Measurements from ENCODE around the gene AUTS2.

The AUTS2 gene

DNA sequence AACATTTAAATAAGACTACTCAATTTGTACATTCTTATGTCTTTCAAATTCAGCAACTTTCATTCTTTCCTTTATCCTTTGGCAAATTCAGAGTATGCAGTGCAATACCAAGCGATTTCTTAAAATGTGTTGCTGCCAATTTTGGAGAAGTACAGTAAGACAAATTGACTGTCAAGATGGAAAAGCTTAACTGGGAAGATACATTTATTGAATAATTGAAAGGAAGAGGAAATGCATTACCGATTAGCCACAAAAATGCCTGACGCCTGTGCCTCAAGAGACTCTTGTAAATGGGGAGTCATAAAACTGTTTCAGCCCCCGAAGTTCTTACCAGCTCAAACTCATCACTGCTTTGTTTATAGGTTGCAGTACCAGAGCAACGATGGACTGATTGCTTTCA is 1160.4 kb downstream of the AUTS2 start:
- H3K27me3 ChIP-seq (ENCODE audit: insufficient read depth, low read length): no peaks in the 10 kb centered on the region
- WGBS: 88% methylated on average over 5 of the region's 5 CpGs
- no peak overlapping the region for H3K27ac ChIP-seq (ENCODE audit: low read depth, low read length)
- H3K9me3 ChIP-seq (ENCODE audit: insufficient read depth, low read depth, low read length): no peaks in the 10 kb centered on the region
- H3K9ac ChIP-seq (ENCODE audit: low read depth, low read length): no peak overlapping the region
- H3K4me1 ChIP-seq (ENCODE audit: insufficient read depth, low read length): peaks cover 22% of the 10 kb centered on the region
- no peak overlapping the region for H3K4me3 ChIP-seq (ENCODE audit: low read length)
- H3K36me3 ChIP-seq (ENCODE audit: insufficient read depth, low read length): peaks cover 8% of the 10 kb centered on the region; the same call in 1 of the 2 replicates

GRCh38 chr7:70759674-70760073 is 1161.4 kb downstream of the AUTS2 start:
- no peak overlapping the region for H3K27ac ChIP-seq (ENCODE audit: low read depth, low read length)
- peaks cover 14% of the 10 kb centered on the region for H3K36me3 ChIP-seq (ENCODE audit: insufficient read depth, low read length)
- peaks cover 31% of the 10 kb centered on the region for H3K4me1 ChIP-seq (ENCODE audit: insufficient read depth, low read length)
- H3K9me3 ChIP-seq (ENCODE audit: insufficient read depth, low read depth, low read length): no peaks in the 10 kb centered on the region
- H3K4me3 ChIP-seq (ENCODE audit: low read length): no peak overlapping the region
- 98% methylated on average over 6 of the region's 6 CpGs for WGBS
- H3K9ac ChIP-seq (ENCODE audit: low read depth, low read length): no peak overlapping the region
- H3K27me3 ChIP-seq (ENCODE audit: insufficient read depth, low read length): no peaks in the 10 kb centered on the region

DNA sequence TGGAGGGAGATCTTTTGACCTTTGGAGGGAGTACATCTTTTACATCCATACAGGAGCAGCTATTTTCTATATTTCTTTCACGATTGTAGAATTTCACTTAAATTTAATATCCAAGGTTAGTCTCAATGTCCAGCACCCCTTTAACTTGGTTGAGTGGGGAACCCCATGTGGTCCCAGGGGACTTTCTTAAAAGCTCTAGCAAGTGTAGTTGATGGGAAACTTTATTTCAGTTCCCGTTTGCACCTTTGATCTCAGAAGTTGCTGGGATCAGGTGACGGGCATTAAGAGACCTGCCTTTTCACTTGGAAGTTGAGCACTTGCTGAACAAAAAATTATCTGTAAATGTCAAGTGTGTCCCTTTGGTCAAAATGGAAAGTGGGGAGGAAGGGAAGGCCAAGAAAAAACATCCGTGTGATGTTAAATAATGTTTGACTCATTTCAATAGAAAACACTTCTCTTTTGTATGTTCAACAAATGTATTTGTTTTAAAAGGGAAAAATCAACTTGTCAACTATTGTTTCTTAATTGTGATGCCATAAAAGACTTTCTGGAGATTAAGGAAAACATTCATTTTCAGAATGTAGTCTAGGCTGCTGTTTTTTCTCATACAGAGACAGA is 1163.5 kb downstream of the AUTS2 start:
- H3K4me1 ChIP-seq (ENCODE audit: insufficient read depth, low read length): peaks cover 31% of the 10 kb centered on the region
- 94% methylated on average over 4 of the region's 4 CpGs for WGBS
- H3K27me3 ChIP-seq (ENCODE audit: insufficient read depth, low read length): no peaks in the 10 kb centered on the region
- H3K4me3 ChIP-seq (ENCODE audit: low read length): no peak overlapping the region
- H3K27ac ChIP-seq (ENCODE audit: low read depth, low read length): no peak overlapping the region
- H3K9ac ChIP-seq (ENCODE audit: low read depth, low read length): no peak overlapping the region
- peaks cover 35% of the 10 kb centered on the region for H3K36me3 ChIP-seq (ENCODE audit: insufficient read depth, low read length)
- H3K9me3 ChIP-seq (ENCODE audit: insufficient read depth, low read depth, low read length): no peaks in the 10 kb centered on the region

GRCh38 chr7:70762696-70763095 is 1164.4 kb downstream of the AUTS2 start:
- H3K4me1 ChIP-seq (ENCODE audit: insufficient read depth, low read length): peaks cover 23% of the 10 kb centered on the region
- H3K9me3 ChIP-seq (ENCODE audit: insufficient read depth, low read depth, low read length): no peaks in the 10 kb centered on the region
- H3K27me3 ChIP-seq (ENCODE audit: insufficient read depth, low read length): no peaks in the 10 kb centered on the region
- H3K27ac ChIP-seq (ENCODE audit: low read depth, low read length): no peak overlapping the region
- H3K4me3 ChIP-seq (ENCODE audit: low read length): no peak overlapping the region
- H3K36me3 ChIP-seq (ENCODE audit: insufficient read depth, low read length): peaks cover 44% of the 10 kb centered on the region
- 94% methylated on average over 12 of the region's 12 CpGs for WGBS
- H3K9ac ChIP-seq (ENCODE audit: low read depth, low read length): no peak overlapping the region

- Histone ChIP-seq H3K9me3 (ENCODE audit: insufficient read depth, low read depth, low read length) (no peaks in the 10 kb centered on the region), H3K4me1 (ENCODE audit: insufficient read depth, low read length) (peaks cover 14% of the 10 kb centered on the region), H3K36me3 (ENCODE audit: insufficient read depth, low read length) (peaks cover 58% of the 10 kb centered on the region), H3K9ac (ENCODE audit: low read depth, low read length) (no peak overlapping the region), H3K4me3 (ENCODE audit: low read length) (no peak overlapping the region), H3K27me3 (ENCODE audit: insufficient read depth, low read length) (no peaks in the 10 kb centered on the region), H3K27ac (ENCODE audit: low read depth, low read length) (0 out of 2 replicates have a peak overlapping the region, but pooled peaks have one; percentile 26)
- 88% methylated on average over 17 of the region's 17 CpGs for WGBS
These were observed 1165.9 kb downstream of the AUTS2 start for GRCh38 chr7:70763961-70764691.

GRCh38 chr7:70764701-70765208 is 1166.5 kb downstream of the AUTS2 start:
- Histone ChIP-seq H3K4me3 (ENCODE audit: low read length) (no peak overlapping the region), H3K27me3 (ENCODE audit: insufficient read depth, low read length) (no peaks in the 10 kb centered on the region), H3K9ac (ENCODE audit: low read depth, low read length) (no peak overlapping the region), H3K9me3 (ENCODE audit: insufficient read depth, low read depth, low read length) (no peaks in the 10 kb centered on the region), H3K27ac (ENCODE audit: low read depth, low read length) (no peak overlapping the region), H3K36me3 (ENCODE audit: insufficient read depth, low read length) (peaks cover 64% of the 10 kb centered on the region), H3K4me1 (ENCODE audit: insufficient read depth, low read length) (peaks cover 14% of the 10 kb centered on the region)
- 95% methylated on average over 15 of the region's 15 CpGs for WGBS

- peaks cover 73% of the 10 kb centered on the region for H3K36me3 ChIP-seq (ENCODE audit: insufficient read depth, low read length)
- H3K27me3 ChIP-seq (ENCODE audit: insufficient read depth, low read length): no peaks in the 10 kb centered on the region
- no peaks in the 10 kb centered on the region for H3K9me3 ChIP-seq (ENCODE audit: insufficient read depth, low read depth, low read length)
- H3K4me1 ChIP-seq (ENCODE audit: insufficient read depth, low read length): peaks cover 15% of the 10 kb centered on the region
- H3K9ac ChIP-seq (ENCODE audit: low read depth, low read length): no peak overlapping the region
- H3K27ac ChIP-seq (ENCODE audit: low read depth, low read length): no peak overlapping the region
- WGBS: 96% methylated on average over 7 of the region's 7 CpGs
- no peak overlapping the region for H3K4me3 ChIP-seq (ENCODE audit: low read length)
These were observed 1167.4 kb downstream of the AUTS2 start for GRCh38 chr7:70765651-70766050.

DNA sequence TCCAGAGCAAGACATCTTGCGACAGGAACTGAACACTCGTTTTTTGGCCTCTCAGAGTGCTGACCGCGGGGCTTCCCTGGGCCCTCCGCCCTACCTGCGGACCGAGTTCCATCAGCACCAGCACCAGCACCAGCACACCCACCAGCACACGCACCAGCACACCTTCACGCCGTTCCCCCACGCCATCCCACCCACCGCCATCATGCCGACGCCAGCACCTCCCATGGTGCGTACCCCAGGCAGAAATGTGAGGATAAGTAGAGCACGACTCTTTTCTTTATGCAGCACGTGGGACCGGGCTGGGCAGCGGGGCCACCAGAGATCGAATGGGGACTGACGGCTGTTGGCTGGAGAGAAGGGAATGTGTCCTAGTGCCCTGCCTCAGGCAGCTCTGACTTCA is 1167.8 kb downstream of the AUTS2 start:
- H3K4me3 ChIP-seq (ENCODE audit: low read length): no peak overlapping the region
- peaks cover 19% of the 10 kb centered on the region for H3K4me1 ChIP-seq (ENCODE audit: insufficient read depth, low read length)
- H3K36me3 ChIP-seq (ENCODE audit: insufficient read depth, low read length): peaks cover 77% of the 10 kb centered on the region
- H3K9ac ChIP-seq (ENCODE audit: low read depth, low read length): no peak overlapping the region
- H3K27ac ChIP-seq (ENCODE audit: low read depth, low read length): no peak overlapping the region
- H3K9me3 ChIP-seq (ENCODE audit: insufficient read depth, low read depth, low read length): no peaks in the 10 kb centered on the region
- WGBS: 95% methylated on average over 21 of the region's 21 CpGs
- H3K27me3 ChIP-seq (ENCODE audit: insufficient read depth, low read length): no peaks in the 10 kb centered on the region

DNA sequence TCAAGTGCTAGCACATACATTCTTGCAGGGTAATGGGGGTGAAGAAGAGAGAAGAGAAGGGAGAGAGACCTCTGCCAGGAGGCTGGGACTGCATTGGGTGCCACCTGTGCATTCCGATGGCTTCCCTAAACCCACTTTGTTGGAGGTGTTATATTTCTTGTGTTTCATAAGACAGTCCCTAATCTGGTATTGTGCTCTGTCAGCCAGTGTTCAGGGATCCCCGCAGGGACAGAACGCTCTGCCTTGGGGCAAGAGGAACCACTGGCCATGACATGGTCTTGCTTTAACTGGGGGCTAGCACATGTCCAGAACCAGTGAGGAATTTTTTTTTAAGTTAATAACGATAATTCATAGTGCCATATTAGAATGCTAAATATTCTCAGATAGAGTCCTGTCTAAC is 1168.4 kb downstream of the AUTS2 start:
- peaks cover 83% of the 10 kb centered on the region for H3K36me3 ChIP-seq (ENCODE audit: insufficient read depth, low read length)
- H3K27ac ChIP-seq (ENCODE audit: low read depth, low read length): no peak overlapping the region

DNA sequence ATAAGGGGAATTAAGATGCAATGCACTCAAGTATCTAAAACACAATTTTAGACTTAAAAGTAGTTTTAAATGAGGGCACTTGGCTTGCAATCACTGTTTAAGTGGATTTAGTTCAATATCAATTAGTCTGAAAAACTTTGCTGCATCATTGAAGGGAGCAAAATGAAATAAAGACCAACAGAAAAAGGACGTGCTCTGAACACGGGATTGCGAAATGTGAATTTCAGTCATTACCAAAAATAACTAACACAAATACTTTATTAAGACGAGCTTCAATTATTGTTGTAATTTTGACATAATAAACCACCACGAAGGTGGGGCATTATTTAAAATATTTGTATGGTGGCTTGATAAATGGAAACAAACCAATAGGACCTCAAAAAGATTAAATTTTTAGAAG is 1171.9 kb downstream of the AUTS2 start:
- Histone ChIP-seq H3K9ac (ENCODE audit: low read depth, low read length) (no peak overlapping the region), H3K9me3 (ENCODE audit: insufficient read depth, low read depth, low read length) (no peaks in the 10 kb centered on the region), H3K36me3 (ENCODE audit: insufficient read depth, low read length) (peaks cover 99% of the 10 kb centered on the region), H3K4me3 (ENCODE audit: low read length) (no peak overlapping the region), H3K27me3 (ENCODE audit: insufficient read depth, low read length) (no peaks in the 10 kb centered on the region), H3K4me1 (ENCODE audit: insufficient read depth, low read length) (peaks cover 39% of the 10 kb centered on the region), H3K27ac (ENCODE audit: low read depth, low read length) (no peak overlapping the region; the same call in 1 of the 2 replicates)
- 98% methylated on average over 4 of the region's 5 CpGs for WGBS

More for the DNA sequence above, 1168.4 kb downstream of the AUTS2 start:
- Histone ChIP-seq H3K9ac (ENCODE audit: low read depth, low read length) (no peak overlapping the region), H3K4me1 (ENCODE audit: insufficient read depth, low read length) (peaks cover 22% of the 10 kb centered on the region), H3K27me3 (ENCODE audit: insufficient read depth, low read length) (no peaks in the 10 kb centered on the region), H3K9me3 (ENCODE audit: insufficient read depth, low read depth, low read length) (no peaks in the 10 kb centered on the region), H3K4me3 (ENCODE audit: low read length) (no peak overlapping the region)
- 94% methylated on average over 3 of the region's 4 CpGs for WGBS

GRCh38 chr7:70771451-70771850 is 1173.2 kb downstream of the AUTS2 start:
- Histone ChIP-seq H3K27me3 (ENCODE audit: insufficient read depth, low read length) (no peaks in the 10 kb centered on the region), H3K27ac (ENCODE audit: low read depth, low read length) (no peak overlapping the region), H3K36me3 (ENCODE audit: insufficient read depth, low read length) (peaks cover 99% of the 10 kb centered on the region), H3K4me1 (ENCODE audit: insufficient read depth, low read length) (peaks cover 39% of the 10 kb centered on the region), H3K4me3 (ENCODE audit: low read length) (no peak overlapping the region), H3K9ac (ENCODE audit: low read depth, low read length) (no peak overlapping the region), H3K9me3 (ENCODE audit: insufficient read depth, low read depth, low read length) (no peaks in the 10 kb centered on the region)
- 93% methylated on average over 10 of the region's 10 CpGs for WGBS
